GM19452 (cell line): Measurements from ENCODE around the gene RLN3.

ENCODE experiments used
- ATAC-seq: cut with Tn5 transposase; IDR thresholded peaks from one replicate; pipeline ENCODE4 v1.9.1; 2021; ENCODE audit not compliant: unreplicated experiment

The RLN3 gene

GRCh38 chr19:14073925-14074838 lies 46.2 kb downstream of the RLN3 start:
- ATAC-seq = no peak

- ATAC-seq = no peak
Observed at GRCh38 chr19:14078411-14078810, 50.5 kb downstream of the RLN3 start.
